ENCODE results near the gene WDR18.

Gene WDR18

GRCh38 chr19:970695-971094 lies 13.4 kb upstream of the WDR18 start:
- peak; percentile 31 for DNase-seq

GRCh38 chr19:971795-972194 lies 12.3 kb upstream of the WDR18 start:
- DNase-seq, result no peak

- DNase-seq, result no peak
These were observed 11.9 kb upstream of the WDR18 start for GRCh38 chr19:972281-972680.

- no peak for DNase-seq
These were observed 10.2 kb upstream of the WDR18 start for GRCh38 chr19:973726-974563.

GRCh38 chr19:974564-975257 lies 9.4 kb upstream of the WDR18 start:
- DNase-seq, result no peak

- no peak for DNase-seq
These were observed 7.7 kb upstream of the WDR18 start for GRCh38 chr19:976476-976875.

- DNase-seq, result no peak
These were observed 7.1 kb upstream of the WDR18 start for GRCh38 chr19:977058-977464.

GRCh38 chr19:979318-979741 lies 4.8 kb upstream of the WDR18 start:
- DNase-seq, result no peak

GRCh38 chr19:980133-980998 lies 3.8 kb upstream of the WDR18 start:
- DNase-seq, result no peak

- peak; percentile 83 for DNase-seq
These were observed 1.5 kb upstream of the WDR18 start for GRCh38 chr19:982567-983170.

GRCh38 chr19:986083-986482 lies 1.9 kb downstream of the WDR18 start:
- DNase-seq, result no peak

- no peak for DNase-seq
These were observed 3.9 kb downstream of the WDR18 start for GRCh38 chr19:988081-988480.

- DNase-seq, result no peak
These were observed 4.4 kb downstream of the WDR18 start for GRCh38 chr19:988510-988909.

GRCh38 chr19:989381-990081 lies 5.4 kb downstream of the WDR18 start:
- DNase-seq, result peak; percentile 22

- no peak for DNase-seq
These were observed 6.0 kb downstream of the WDR18 start for GRCh38 chr19:990119-990571.

GRCh38 chr19:990746-991145 lies 6.6 kb downstream of the WDR18 start:
- DNase-seq, result no peak

GRCh38 chr19:991174-991931 lies 7.2 kb downstream of the WDR18 start:
- DNase-seq, result peak; percentile 73

GRCh38 chr19:991932-992669 lies 8.0 kb downstream of the WDR18 start:
- DNase-seq, result no peak

GRCh38 chr19:992670-993055 lies 8.5 kb downstream of the WDR18 start:
- DNase-seq, result no peak

GRCh38 chr19:993361-993830 lies 9.3 kb downstream of the WDR18 start:
- DNase-seq, result no peak

Data from activated T-cell treated with anti-CD3 and anti-CD28 coated beads, Interleukin-2, amount 50 U/mL, for 1 hour (primary cell).